ENCODE data around the gene EAPP.

- TF ChIP-seq CTCF (IDR thresholded peaks at IDR 0.05) (no peak), EP300 (IDR thresholded peaks at IDR 0.05; ENCODE audit: low read depth) (no peak)
Observed at GRCh38 chr14:34522496-34522895, 17.0 kb downstream of the EAPP start.

Data from transverse colon (tissue), 3 donors.